GM12874 (cell line): ENCODE results near the gene CGNL1.

Experiments
- CTCF ChIP-seq: IDR thresholded peaks from 2 replicates; pipeline ENCODE4 v1.5.1; 2011; ENCODE audit warnings: low read depth, mild to moderate bottlenecking, control low read depth, low read length, moderate library complexity; ENCODE audit not compliant: insufficient read depth

CGNL1 gene

GRCh38 chr15:57580428-57580827 lies 204.1 kb downstream of the CGNL1 start:
- no peak for TF ChIP-seq CTCF

DNA sequence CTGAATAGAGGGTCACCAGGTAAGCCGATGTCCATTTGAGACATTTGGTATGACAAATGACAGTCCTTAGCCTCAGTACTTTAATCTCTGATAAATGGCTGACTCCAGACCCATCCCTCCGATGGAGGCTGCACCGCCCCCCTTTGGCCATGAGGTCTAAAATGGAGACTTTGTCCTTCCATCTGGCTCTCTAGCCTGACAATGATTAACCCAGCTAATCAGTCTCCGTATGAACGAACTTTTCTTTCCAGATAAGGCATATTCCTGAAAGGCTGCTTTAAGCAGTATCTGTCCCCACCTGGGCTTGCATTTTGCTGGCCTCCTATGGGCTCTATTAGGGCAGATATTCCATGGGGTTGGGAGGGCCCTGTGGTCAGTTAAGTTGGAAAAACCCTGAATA lies 204.6 kb downstream of the CGNL1 start:
- no peak for TF ChIP-seq CTCF

- TF ChIP-seq CTCF, result no peak
Observed at GRCh38 chr15:57582090-57582489, 205.8 kb downstream of the CGNL1 start.

- TF ChIP-seq CTCF, result no peak
Observed at GRCh38 chr15:57583282-57583681, 207.0 kb downstream of the CGNL1 start.

- no peak for TF ChIP-seq CTCF
Observed at GRCh38 chr15:57583720-57584119, 207.4 kb downstream of the CGNL1 start.

DNA sequence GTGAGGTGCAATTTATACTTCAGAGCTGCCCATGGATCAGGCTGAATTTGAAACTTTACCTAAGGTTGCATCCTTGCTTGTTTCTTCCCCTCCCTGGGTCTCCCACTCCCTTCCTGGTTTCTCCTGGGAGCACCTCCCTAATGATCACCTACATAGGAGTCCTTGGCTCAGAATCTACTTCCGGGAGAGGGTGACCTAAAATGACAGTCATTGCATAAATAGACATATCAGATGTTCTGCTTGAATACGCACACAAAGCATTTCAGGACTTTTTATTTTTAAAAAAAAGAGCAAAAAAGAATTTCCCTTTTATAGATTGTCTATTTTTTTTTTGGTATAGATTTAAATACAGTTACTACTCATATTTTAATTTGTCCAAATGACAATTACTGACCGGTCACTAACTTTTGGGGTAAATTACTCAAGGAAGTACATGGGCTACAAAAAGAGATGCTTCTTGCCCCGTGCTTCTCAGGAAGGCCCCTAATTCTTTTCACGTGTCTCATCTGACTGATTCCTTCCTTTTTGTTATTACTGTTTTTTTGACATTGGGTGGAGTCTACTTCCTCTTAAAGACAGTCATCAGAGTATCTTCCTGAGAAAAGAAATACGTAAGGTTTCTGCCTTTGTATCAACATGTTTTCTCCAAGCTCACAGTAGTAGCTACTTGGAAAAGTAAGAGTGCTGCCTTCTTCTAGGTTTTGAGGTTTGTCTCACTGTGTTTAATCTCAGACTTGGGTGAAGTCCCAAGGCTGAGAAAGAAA lies 210.5 kb downstream of the CGNL1 start:
- no peak for TF ChIP-seq CTCF

GRCh38 chr15:57589281-57589680 lies 213.0 kb downstream of the CGNL1 start:
- no peak for TF ChIP-seq CTCF
